HCT116 (cell line): Measurements from ENCODE around the gene RHCG. TPM values are rescaled to one million over a fixed set of nuclear protein-coding genes. Genes with fewer than 3 reads are reported as not detected.

Experiments used
- ATAC-seq: fragments of 200-7000 bp; cut with Tn5 transposase; 2 replicates; pipeline ENCODE4 v1.9.1; 2020; ENCODE audit warnings: mild to moderate bottlenecking, moderate library complexity
- BruUV-seq: library from RNA; stranded (reverse); fragments of 400-500 nt; replicated peaks from 2 replicates; lab custom pipeline; 2021; lab: Mats Ljungman, UMichigan
- CTCF ChIA-PET: fragments of 300-600 bp; sonication (Branson Sonifier 250); formaldehyde crosslinking; loops from one replicate; lab custom pipeline; 2021; ENCODE audit warnings: antibody characterized with exemption; lab: Charles Lee
- POLR2A ChIA-PET: fragments of 300-600, 350-600 bp; sonication (Branson Sonifier 250); formaldehyde crosslinking; loops from one replicate; lab custom pipeline; 2021; ENCODE audit warnings: antibody characterized with exemption; lab: Charles Lee
- RAD21 ChIA-PET, 2 experiments: fragments of 300-600 bp; sonication (Branson Sonifier 250); formaldehyde crosslinking; loops; one replicate each; lab custom pipeline; 2023; ENCODE audit warnings: low total read pairs in 2 of 2; ENCODE audit not compliant: uncharacterized antibody in 2 of 2, unreplicated experiment in 2 of 2, low non-redundant PET in 1 of 2; lab: Charles Lee
- DNase-seq: peaks from one replicate; pipeline ENCODE4 v3.0.0-alpha.2; 2010; ENCODE audit warnings: low read depth, low spot score
- H2AFZ ChIP-seq: fragments of 200-600 bp; shearing (Covaris generic), sonication (generic); 2 replicates; pipeline ENCODE4 v1.6.1; 2017; ENCODE audit warnings: low read depth, mixed run types, mixed read lengths, antibody characterized with exemption, low read length; ENCODE audit not compliant: poor library complexity, severe bottlenecking
- H3K27ac ChIP-seq: 2 replicates; pipeline ENCODE4 v1.5.1; 2012; ENCODE audit warnings: low read depth, low read length
- H3K27me3 ChIP-seq: fragments of 200-600 bp; sonication (generic); 2 replicates; pipeline ENCODE4 v1.6.1; 2016; ENCODE audit warnings: mixed run types, low read length, mixed read lengths; ENCODE audit not compliant: insufficient read depth
- H3K36me3 ChIP-seq, 2 experiments: fragments of 200-500 bp in 1 of 2; fragments of 200-600 bp in 1 of 2; sonication (Bioruptor generic) in 1 of 2; sonication (generic) in 1 of 2; 2 replicates each; pipeline versions ENCODE4 v1.5.1 to v1.6.1; 2014 to 2016; ENCODE audit warnings: low read length in 2 of 2, inconsistent platforms in 1 of 2, mixed read lengths in 1 of 2, mixed run types in 1 of 2; ENCODE audit not compliant: insufficient read depth in 2 of 2, control insufficient read depth in 1 of 2
- H3K4me1 ChIP-seq, 2 experiments: fragments of 200-600 bp in 1 of 2; sonication (generic) in 1 of 2; 2 replicates each; pipeline versions ENCODE4 v1.5.1 to v1.6.1; 2012 to 2017; ENCODE audit warnings: low read length in 2 of 2, inconsistent platforms in 1 of 2, mild to moderate bottlenecking in 1 of 2, mixed read lengths in 1 of 2, mixed run types in 1 of 2, moderate library complexity in 1 of 2; ENCODE audit not compliant: insufficient read depth in 2 of 2, control insufficient read depth in 1 of 2
- H3K4me2 ChIP-seq: fragments of 200-600 bp; sonication (generic); 2 replicates; pipeline ENCODE4 v1.6.1; 2017; ENCODE audit warnings: mixed run types, low read length, mixed read lengths
- H3K4me3 ChIP-seq, 2 experiments: fragments of 200-600 bp in 1 of 2; sonication (generic) in 1 of 2; replicated peaks in 1 of 2; 2 replicates each; pipeline ENCODE4 v1.5.1; 2011 to 2016; ENCODE audit warnings: low read length in 2 of 2, control low read depth in 1 of 2, low read depth in 1 of 2, mild to moderate bottlenecking in 1 of 2, mixed read lengths in 1 of 2, mixed run types in 1 of 2
- H3K79me2 ChIP-seq: fragments of 200-600 bp; sonication (generic); 2 replicates; pipeline ENCODE4 v1.6.1; 2017; ENCODE audit warnings: mild to moderate bottlenecking, mixed run types, low read length, moderate library complexity, mixed read lengths; ENCODE audit not compliant: insufficient read depth
- H3K9ac ChIP-seq: fragments of 200-600 bp; sonication (generic); 2 replicates; pipeline ENCODE4 v1.6.1; 2016; ENCODE audit warnings: low read length, mixed read lengths
- H3K9me2 ChIP-seq: fragments of 200-600 bp; sonication (generic), shearing (Covaris generic); 2 replicates; pipeline ENCODE4 v1.6.1; 2017; ENCODE audit warnings: mixed run types, mild to moderate bottlenecking, moderate library complexity; ENCODE audit not compliant: insufficient read depth
- H3K9me3 ChIP-seq, 2 experiments: fragments of 200-500 bp in 1 of 2; fragments of 200-600 bp in 1 of 2; sonication (Bioruptor generic) in 1 of 2; sonication (generic) in 1 of 2; 2 replicates each; pipeline ENCODE4 v1.6.1; 2014 to 2017; ENCODE audit warnings: low read length in 2 of 2, mixed read lengths in 2 of 2, inconsistent platforms in 1 of 2, low read depth in 1 of 2, mild to moderate bottlenecking in 1 of 2, mixed run types in 1 of 2, moderate library complexity in 1 of 2; ENCODE audit not compliant: control insufficient read depth in 1 of 2, insufficient read depth in 1 of 2
- H4K20me1 ChIP-seq: fragments of 200-600 bp; sonication (generic), shearing (Covaris generic); 2 replicates; pipeline ENCODE4 v1.6.1; 2017; ENCODE audit warnings: mixed run types, mild to moderate bottlenecking, moderate library complexity; ENCODE audit not compliant: insufficient read depth
- CBX3 ChIP-seq: IDR thresholded peaks from 2 replicates; pipeline ENCODE4 v1.6.1; 2012; ENCODE audit warnings: low read depth
- EGR1 ChIP-seq: IDR thresholded peaks from 2 replicates; pipeline ENCODE4 v1.6.1; 2012; ENCODE audit warnings: low read depth
- EZH2 ChIP-seq: fragments of 200-600 bp; sonication (generic); IDR thresholded peaks from 2 replicates; pipeline ENCODE4 v1.6.1; 2017; ENCODE audit warnings: antibody characterized with exemption, mixed run types
- EZH2phosphoT487 ChIP-seq: fragments of 200-600 bp; IDR thresholded peaks from 2 replicates; pipeline ENCODE4 v1.6.1; 2018; ENCODE audit warnings: antibody characterized with exemption, borderline replicate concordance
- SIN3A ChIP-seq: IDR thresholded peaks from 2 replicates; pipeline ENCODE4 v1.6.1; 2012; ENCODE audit warnings: low read depth
- SP1 ChIP-seq: IDR thresholded peaks from 2 replicates; pipeline ENCODE4 v1.6.1; 2012; ENCODE audit warnings: low read depth
- ZNF274 ChIP-seq: fragments of 200-500 bp; sonication (Bioruptor generic); IDR thresholded peaks from 2 replicates; pipeline ENCODE4 v1.6.1; 2014; ENCODE audit warnings: mild to moderate bottlenecking, low read depth, low read length, inconsistent platforms
- intact Hi-C: fragments of 100-400 bp; cut with micrococcal nuclease; formaldehyde crosslinking; loops from 2 replicates; pipeline ENCODE4 v1.10.0; 2022
- total RNA-seq: library from RNA; stranded (reverse); gene quantifications from one replicate; pipeline ENCODE4 v1.2.1, GENCODE V29; 2021; ENCODE audit not compliant: unreplicated experiment
- TF ChIP-seq, protein P1 (sequence below), 3 experiments: fragments of 200-600 bp in 1 of 3; sonication (generic) in 1 of 3; IDR thresholded peaks in 2 of 3; conservative IDR thresholded peaks in 1 of 3; 2 replicates each; pipeline ENCODE4 v1.5.1; 2012 to 2017; ENCODE audit warnings: low read depth in 2 of 3, low read length in 2 of 3, antibody characterized with exemption in 1 of 3, borderline replicate concordance in 1 of 3, control low read depth in 1 of 3, mild to moderate bottlenecking in 1 of 3, mixed read lengths in 1 of 3, mixed run types in 1 of 3, moderate library complexity in 1 of 3; ENCODE audit not compliant: insufficient read depth in 1 of 3
- TF ChIP-seq, protein P2 (sequence below): IDR thresholded peaks from 2 replicates; pipeline ENCODE4 v1.6.1; 2012; ENCODE audit warnings: low read depth

Gene RHCG
- total RNA-seq, 1 experiment from 2014 or later = not detected

GRCh38 chr15:89426500-89426899 is 69.9 kb downstream of the RHCG start (continued):
- TF ChIP-seq, protein P1, sequence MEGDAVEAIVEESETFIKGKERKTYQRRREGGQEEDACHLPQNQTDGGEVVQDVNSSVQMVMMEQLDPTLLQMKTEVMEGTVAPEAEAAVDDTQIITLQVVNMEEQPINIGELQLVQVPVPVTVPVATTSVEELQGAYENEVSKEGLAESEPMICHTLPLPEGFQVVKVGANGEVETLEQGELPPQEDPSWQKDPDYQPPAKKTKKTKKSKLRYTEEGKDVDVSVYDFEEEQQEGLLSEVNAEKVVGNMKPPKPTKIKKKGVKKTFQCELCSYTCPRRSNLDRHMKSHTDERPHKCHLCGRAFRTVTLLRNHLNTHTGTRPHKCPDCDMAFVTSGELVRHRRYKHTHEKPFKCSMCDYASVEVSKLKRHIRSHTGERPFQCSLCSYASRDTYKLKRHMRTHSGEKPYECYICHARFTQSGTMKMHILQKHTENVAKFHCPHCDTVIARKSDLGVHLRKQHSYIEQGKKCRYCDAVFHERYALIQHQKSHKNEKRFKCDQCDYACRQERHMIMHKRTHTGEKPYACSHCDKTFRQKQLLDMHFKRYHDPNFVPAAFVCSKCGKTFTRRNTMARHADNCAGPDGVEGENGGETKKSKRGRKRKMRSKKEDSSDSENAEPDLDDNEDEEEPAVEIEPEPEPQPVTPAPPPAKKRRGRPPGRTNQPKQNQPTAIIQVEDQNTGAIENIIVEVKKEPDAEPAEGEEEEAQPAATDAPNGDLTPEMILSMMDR (IDR thresholded peaks at IDR 0.05 in 2 of 3, conservative IDR thresholded peaks at IDR 0.05 in 1 of 3; ENCODE audit: borderline replicate concordance in 1 of 3, insufficient read depth in 1 of 3, low read depth in 2 of 3, low read length in 2 of 3) = no peak
- no peak for TF ChIP-seq EZH2
- no peak for TF ChIP-seq EZH2phosphoT487
- no peak for TF ChIP-seq EGR1
- TF ChIP-seq SIN3A = no peak
- no peak for TF ChIP-seq CBX3

GRCh38 chr15:89423981-89424380 is 72.4 kb downstream of the RHCG start:
- no TSS peak for BruUV-seq
- ChIA-PET RAD21 (interaction anchor here in 1 of 2 experiments (0.9 kb wide), 1 partner anchor 65 kb away, joined by 4 read pairs; no protein-coding TSS in a partner anchor), POLR2A (no interaction called here), CTCF (interaction anchor here (1.0 kb wide), 1 partner anchor 65 kb away, joined by 6 read pairs; no protein-coding TSS in a partner anchor)
- H3K79me2 ChIP-seq = no peaks in the 10 kb centered on the region
- no peaks in the 10 kb centered on the region for H3K9me3 ChIP-seq
- H3K4me1 ChIP-seq = no peaks in the 10 kb centered on the region
- DNase-seq (no peak), ATAC-seq (no peak)
- TF ChIP-seq ZNF274 (no peak), SP1 (no peak)
- TF ChIP-seq, protein P1 (IDR thresholded peaks at IDR 0.05 in 2 of 3, conservative IDR thresholded peaks at IDR 0.05 in 1 of 3; ENCODE audit: borderline replicate concordance in 1 of 3, insufficient read depth in 1 of 3, low read depth in 2 of 3, low read length in 2 of 3) = 0 out of 6 replicates have a peak, but pooled peaks of 1 of the 3 experiments have one; percentile 9
- TF ChIP-seq, protein P2, sequence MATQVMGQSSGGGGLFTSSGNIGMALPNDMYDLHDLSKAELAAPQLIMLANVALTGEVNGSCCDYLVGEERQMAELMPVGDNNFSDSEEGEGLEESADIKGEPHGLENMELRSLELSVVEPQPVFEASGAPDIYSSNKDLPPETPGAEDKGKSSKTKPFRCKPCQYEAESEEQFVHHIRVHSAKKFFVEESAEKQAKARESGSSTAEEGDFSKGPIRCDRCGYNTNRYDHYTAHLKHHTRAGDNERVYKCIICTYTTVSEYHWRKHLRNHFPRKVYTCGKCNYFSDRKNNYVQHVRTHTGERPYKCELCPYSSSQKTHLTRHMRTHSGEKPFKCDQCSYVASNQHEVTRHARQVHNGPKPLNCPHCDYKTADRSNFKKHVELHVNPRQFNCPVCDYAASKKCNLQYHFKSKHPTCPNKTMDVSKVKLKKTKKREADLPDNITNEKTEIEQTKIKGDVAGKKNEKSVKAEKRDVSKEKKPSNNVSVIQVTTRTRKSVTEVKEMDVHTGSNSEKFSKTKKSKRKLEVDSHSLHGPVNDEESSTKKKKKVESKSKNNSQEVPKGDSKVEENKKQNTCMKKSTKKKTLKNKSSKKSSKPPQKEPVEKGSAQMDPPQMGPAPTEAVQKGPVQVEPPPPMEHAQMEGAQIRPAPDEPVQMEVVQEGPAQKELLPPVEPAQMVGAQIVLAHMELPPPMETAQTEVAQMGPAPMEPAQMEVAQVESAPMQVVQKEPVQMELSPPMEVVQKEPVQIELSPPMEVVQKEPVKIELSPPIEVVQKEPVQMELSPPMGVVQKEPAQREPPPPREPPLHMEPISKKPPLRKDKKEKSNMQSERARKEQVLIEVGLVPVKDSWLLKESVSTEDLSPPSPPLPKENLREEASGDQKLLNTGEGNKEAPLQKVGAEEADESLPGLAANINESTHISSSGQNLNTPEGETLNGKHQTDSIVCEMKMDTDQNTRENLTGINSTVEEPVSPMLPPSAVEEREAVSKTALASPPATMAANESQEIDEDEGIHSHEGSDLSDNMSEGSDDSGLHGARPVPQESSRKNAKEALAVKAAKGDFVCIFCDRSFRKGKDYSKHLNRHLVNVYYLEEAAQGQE = no peak
- no peak overlapping the region for H3K27ac ChIP-seq
- intact Hi-C loops = no loop called here
- H4K20me1 ChIP-seq = no peaks in the 10 kb centered on the region
- no peaks in the 10 kb centered on the region for H3K9me2 ChIP-seq
- H2AFZ ChIP-seq = peak overlapping the region; percentile 26
- H3K4me3 ChIP-seq = no peak overlapping the region
- H3K36me3 ChIP-seq = no peaks in the 10 kb centered on the region
- H3K4me2 ChIP-seq = no peak overlapping the region
- H3K27me3 ChIP-seq = 0 out of 2 replicates have a peak, but pooled peaks cover 3% of the 10 kb centered on the region
- no peak overlapping the region for H3K9ac ChIP-seq
